Fibroblast of villous mesenchyme (primary cell): ENCODE results near the gene THRB. TPM values are rescaled to one million over a fixed set of nuclear protein-coding genes. Genes with fewer than 3 reads are reported as not detected.
"Not testable (repeated sequence)": the region's sequence is repeated elsewhere in the genome, so short reads cannot be mapped to it uniquely, and the experiment has no call there.

ENCODE experiments used
- DNase-seq: peaks from one replicate; pipeline ENCODE4 v3.0.0-alpha.2; 2010; ENCODE audit warnings: low read depth
- H3K4me3 ChIP-seq: 2 replicates; pipeline ENCODE4 v1.5.1; 2011; ENCODE audit warnings: low read depth, mild to moderate bottlenecking, low read length
- CTCF ChIP-seq: IDR thresholded peaks from 2 replicates; pipeline ENCODE4 v1.5.1; 2012; ENCODE audit warnings: low read depth, mild to moderate bottlenecking, low read length; ENCODE audit not compliant: insufficient read depth
- total RNA-seq: library from RNA; depleted of rRNA; stranded (reverse); fragments of >200 nt; gene quantifications from 2 replicates; pipeline ENCODE4 v1.2.3, GENCODE V29; 2012

THRB gene
- total RNA-seq, 1 donor = 13.4 TPM

DNA sequence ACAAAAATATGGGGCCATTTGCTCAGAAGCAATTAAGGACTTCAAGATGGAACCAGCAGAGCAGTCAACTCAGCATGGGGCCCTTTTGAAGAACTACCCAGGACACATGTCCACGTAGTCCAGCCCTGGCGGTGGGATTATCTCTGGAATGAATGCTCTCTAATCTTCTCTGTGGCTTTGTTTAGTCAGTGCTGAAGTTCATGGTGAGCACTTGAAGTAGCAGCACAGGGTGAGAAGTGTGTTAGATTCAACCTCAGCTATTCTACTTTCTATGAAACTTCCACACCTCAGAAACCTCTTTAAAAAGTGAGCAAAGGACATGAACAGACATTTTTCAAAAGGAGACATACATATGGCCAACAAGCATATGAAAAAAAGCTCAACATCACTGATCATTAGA, 74.4 kb downstream of the THRB start:
- no peak for TF ChIP-seq CTCF
- no peak for DNase-seq
- H3K4me3 ChIP-seq = no peak overlapping the region

DNA sequence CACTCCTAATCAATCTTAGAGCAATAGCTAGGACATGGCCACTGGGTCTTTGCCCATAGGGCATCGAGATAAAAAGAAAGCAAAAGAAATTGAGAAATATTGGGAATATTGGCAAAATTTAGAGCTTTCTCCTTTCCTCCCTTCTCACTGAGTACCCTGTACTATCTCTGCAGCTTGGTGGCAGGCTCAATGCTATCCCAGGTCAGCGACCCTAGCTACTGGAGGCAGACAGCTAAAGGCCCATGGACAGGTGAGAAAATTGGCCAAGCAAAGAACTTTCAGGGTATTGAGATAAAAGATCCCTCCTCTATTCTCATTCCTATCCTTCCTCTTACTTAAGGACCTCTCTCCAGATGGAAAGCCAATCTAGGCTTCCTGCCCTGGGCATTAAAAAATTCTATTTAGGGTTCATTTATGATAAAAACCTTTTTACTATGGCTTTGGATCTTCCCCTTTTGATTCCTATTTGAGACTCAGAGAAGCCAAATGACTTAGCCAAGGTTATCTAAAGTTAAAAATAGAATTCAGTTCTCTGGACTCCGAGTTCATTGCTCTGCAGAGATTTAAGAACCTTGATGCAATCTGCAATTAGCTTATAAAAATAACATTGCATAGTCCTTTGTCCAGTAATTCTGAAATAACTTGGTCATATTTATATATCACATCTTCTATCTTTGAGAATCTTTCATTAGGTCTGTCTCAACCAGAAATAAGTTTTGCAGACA, 75.4 kb downstream of the THRB start:
- DNase-seq = no peak
- no peak for TF ChIP-seq CTCF
- H3K4me3 ChIP-seq = no peak overlapping the region

DNA sequence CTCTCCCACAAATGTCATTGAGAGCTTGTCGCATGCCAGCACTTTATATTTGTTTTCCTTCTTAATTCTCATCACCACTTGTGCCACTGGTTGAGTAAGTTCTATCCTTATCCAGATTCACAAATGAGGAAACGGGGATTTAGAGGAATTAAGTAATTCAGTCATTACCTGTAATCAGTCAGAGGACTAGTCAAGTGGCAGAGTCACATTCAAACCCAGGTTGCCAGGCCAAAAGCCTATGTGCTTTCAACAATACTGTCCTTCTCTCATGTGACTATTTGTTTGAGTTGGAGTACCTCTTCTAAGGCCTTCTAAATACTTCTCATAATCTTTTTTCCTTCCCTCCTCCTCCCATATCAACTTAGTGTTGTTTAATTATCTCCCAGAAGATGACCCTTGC, 76.9 kb downstream of the THRB start:
- no peak overlapping the region for H3K4me3 ChIP-seq
- no peak for TF ChIP-seq CTCF
- no peak for DNase-seq

- DNase-seq = peak; percentile 11
- H3K4me3 ChIP-seq = no peak overlapping the region
- no peak for TF ChIP-seq CTCF
Observed at GRCh38 chr3:24416224-24416623, 78.4 kb downstream of the THRB start.

GRCh38 chr3:24415824-24416223, 78.8 kb downstream of the THRB start:
- H3K4me3 ChIP-seq = no peak overlapping the region
- TF ChIP-seq CTCF = no peak
- DNase-seq = no peak

DNA sequence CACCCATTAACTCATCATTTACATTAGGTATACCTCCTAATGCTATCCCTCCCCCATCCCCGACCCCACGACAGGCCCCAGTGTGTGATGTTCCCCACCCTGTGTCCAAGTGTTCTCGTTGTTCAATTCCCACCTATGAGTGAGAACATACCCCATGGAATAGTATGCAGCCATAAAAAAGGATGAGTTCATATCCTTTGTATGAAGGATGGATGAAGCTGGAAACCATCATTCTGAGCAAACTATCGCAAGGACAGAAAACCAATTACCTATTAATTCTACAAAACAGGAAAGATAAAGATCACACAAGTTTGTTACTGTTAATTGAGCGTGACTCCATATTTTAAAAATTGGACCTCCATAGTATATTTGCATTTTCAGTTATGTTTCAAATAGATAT, 81.0 kb downstream of the THRB start:
- DNase-seq, H3K4me3 ChIP-seq: not testable (repeated sequence)

DNA sequence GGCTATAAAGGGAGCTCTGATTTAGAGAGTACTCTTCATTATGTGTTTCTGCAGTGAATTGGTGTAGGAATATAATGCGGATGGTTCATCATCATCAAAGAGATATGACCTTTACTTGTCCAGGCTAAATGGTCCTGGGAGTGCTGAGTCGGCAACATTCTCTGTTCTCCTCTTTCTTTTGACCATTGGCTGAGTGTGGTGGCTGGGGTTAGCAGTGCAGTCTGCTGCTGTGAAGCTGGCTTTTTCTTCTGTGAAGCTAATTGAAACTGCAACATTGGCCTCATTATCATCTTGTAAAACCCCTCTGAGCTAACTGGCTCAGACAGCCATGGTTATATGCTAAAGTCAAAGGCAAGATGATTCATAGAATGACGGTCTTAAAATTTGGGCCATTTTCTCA, 83.8 kb downstream of the THRB start:
- no peak for TF ChIP-seq CTCF
- DNase-seq = no peak

More for the DNA sequence above, 83.8 kb downstream of the THRB start:
- H3K4me3 ChIP-seq = no peak overlapping the region
